K562 (cell line): Measurements from ENCODE around the gene ASB12. TPM values are rescaled to one million over a fixed set of nuclear protein-coding genes. Genes with fewer than 3 reads are reported as not detected.

Source experiments
- ATAC-seq: fragments of 200-7000 bp; cut with Tn5 transposase; 3 replicates; pipeline ENCODE4 v1.9.1; 2020; ENCODE audit warnings: moderate library complexity
- BruUV-seq: library from RNA; stranded (reverse); fragments of 400-500 nt; replicated peaks from 2 replicates; lab custom pipeline; 2021; lab: Mats Ljungman, UMichigan
- CTCF ChIA-PET: fragments of 300-600 bp; formaldehyde crosslinking; extraction: SDS; loops from one replicate; lab custom pipeline; 2021; ENCODE audit warnings: low intra/inter-chr PET ratio; lab: Yijun Ruan, JAX
- POLR2A ChIA-PET: fragments of 300-600, 350-650 bp; sonication (Branson Sonifier 250); formaldehyde crosslinking; extraction: SDS; loops from one replicate; lab custom pipeline; 2021; ENCODE audit warnings: antibody characterized with exemption, inconsistent platforms; lab: Yijun Ruan, JAX
- DNase-seq, 4 experiments: peaks; one replicate each; pipeline versions ENCODE4 v3.0.0 to v3.0.0-alpha.2; 2011 to 2018; ENCODE audit warnings: low spot score in 3 of 4, mixed read lengths in 3 of 4; ENCODE audit errors: extremely low read depth in 1 of 4
- FAIRE-seq: peaks from 2 replicates; lab custom pipeline; 2011; peaks lifted over from hg19 to GRCh38; lab: Jason Lieb, UNC
- H2AFZ ChIP-seq: 2 replicates; pipeline ENCODE4 v1.6.0; 2011; ENCODE audit warnings: low read depth, low read length, control low read depth, inconsistent platforms
- H3K27ac ChIP-seq: fragments of 200-600 bp; 3 replicates; pipeline ENCODE4 v1.8.0; 2011; ENCODE audit warnings: low read depth, mild to moderate bottlenecking, control low read depth, inconsistent platforms, low read length, moderate library complexity, mixed read lengths; ENCODE audit errors: extremely low read depth
- H3K27me3 ChIP-seq, 2 experiments: fragments of 300-600 bp in 1 of 2; 2 replicates in 1 of 2; 3 replicates in 1 of 2; pipeline versions ENCODE4 v1.6.0 to v1.8.0; 2011; ENCODE audit warnings: inconsistent platforms in 2 of 2, low read length in 2 of 2, mild to moderate bottlenecking in 1 of 2, mixed read lengths in 1 of 2, moderate library complexity in 1 of 2; ENCODE audit not compliant: control insufficient read depth in 2 of 2, insufficient read depth in 2 of 2
- H3K36me3 ChIP-seq: fragments of 300-600 bp; 3 replicates; pipeline ENCODE4 v1.8.0; 2011; ENCODE audit warnings: mild to moderate bottlenecking, low read length, inconsistent platforms; ENCODE audit not compliant: control insufficient read depth, insufficient read depth
- H3K4me1 ChIP-seq, 2 experiments: fragments of 200-600 bp in 1 of 2; replicated peaks in 1 of 2; 2 replicates in 1 of 2; 3 replicates in 1 of 2; pipeline versions ENCODE4 v1.5.1 to v1.8.0; 2011; ENCODE audit warnings: inconsistent platforms in 2 of 2, low read length in 2 of 2, mild to moderate bottlenecking in 1 of 2, mixed read lengths in 1 of 2, moderate library complexity in 1 of 2; ENCODE audit not compliant: control insufficient read depth in 2 of 2, insufficient read depth in 2 of 2
- H3K4me2 ChIP-seq: 2 replicates; pipeline ENCODE4 v1.6.1; 2011; ENCODE audit warnings: low read length, control low read depth, inconsistent platforms, mixed read lengths; ENCODE audit not compliant: insufficient read depth
- H3K4me3 ChIP-seq: fragments of 200-600 bp; sonication (generic), shearing (Covaris generic); 2 replicates; pipeline ENCODE4 v1.5.1; 2016; ENCODE audit warnings: control low read depth, inconsistent platforms
- H3K79me2 ChIP-seq: fragments of 200-600 bp; 3 replicates; pipeline ENCODE4 v1.8.0; 2011; ENCODE audit warnings: low read length, inconsistent platforms; ENCODE audit not compliant: control insufficient read depth, insufficient read depth
- H3K9ac ChIP-seq, 2 experiments: 2 replicates each; pipeline versions ENCODE4 v1.6.0 to v1.6.1; 2011; ENCODE audit warnings: low read depth in 2 of 2, low read length in 2 of 2, control low read depth in 1 of 2, inconsistent platforms in 1 of 2, mild to moderate bottlenecking in 1 of 2, mixed read lengths in 1 of 2; ENCODE audit not compliant: insufficient read depth in 1 of 2
- H3K9me1 ChIP-seq: one replicate; pipeline ENCODE4 v1.6.0; 2011; ENCODE audit warnings: inconsistent platforms, mild to moderate bottlenecking, low read length, moderate library complexity; ENCODE audit not compliant: control insufficient read depth, insufficient read depth
- H3K9me3 ChIP-seq: replicated peaks from 2 replicates; pipeline ENCODE4 v1.5.1; 2011; ENCODE audit warnings: low read depth, low read length, inconsistent platforms; ENCODE audit not compliant: control insufficient read depth, insufficient read depth
- H4K20me1 ChIP-seq: replicated peaks from 2 replicates; pipeline ENCODE4 v1.6.1; 2011; ENCODE audit warnings: low read length, inconsistent platforms, mixed read lengths; ENCODE audit not compliant: control insufficient read depth, insufficient read depth
- CREB5 ChIP-seq: fragments of 250-450 bp; sonication (Bioruptor Pico); IDR thresholded peaks from 2 replicates; pipeline ENCODE4 v1.5.0; 2020; ENCODE audit warnings: mild to moderate bottlenecking
- CTCFL ChIP-seq: IDR thresholded peaks from 2 replicates; pipeline ENCODE4 v1.6.1; 2011; ENCODE audit warnings: borderline replicate concordance, low read depth, mild to moderate bottlenecking, moderate library complexity, low read length; ENCODE audit not compliant: insufficient read depth, poor library complexity, severe bottlenecking
- DACH1 ChIP-seq: fragments of 450-650 bp; IDR thresholded peaks from 2 replicates; pipeline ENCODE4 v1.6.1; 2018; ENCODE audit not compliant: partially characterized antibody
- E2F3 ChIP-seq: fragments of 250-450 bp; sonication (Bioruptor Pico); IDR thresholded peaks from 2 replicates; pipeline ENCODE4 v1.4.0; 2020; ENCODE audit warnings: mild to moderate bottlenecking
- HMBOX1 ChIP-seq: sonication (generic); IDR thresholded peaks from 2 replicates; pipeline ENCODE4 v1.6.1; 2016
- MEF2A ChIP-seq: IDR thresholded peaks from 2 replicates; pipeline ENCODE4 v1.6.1; 2011; ENCODE audit warnings: low read depth, mild to moderate bottlenecking, low read length, moderate library complexity; ENCODE audit not compliant: control insufficient read depth
- NONO ChIP-seq, 2 experiments: fragments of 200-400 bp in 1 of 2; fragments of 450-650 bp in 1 of 2; formaldehyde crosslinking in 1 of 2; IDR thresholded peaks; 2 replicates each; pipeline ENCODE4 v1.6.1; 2017; ENCODE audit warnings: low read depth in 2 of 2, mild to moderate bottlenecking in 2 of 2, moderate library complexity in 2 of 2, low read length in 1 of 2
- PML ChIP-seq: IDR thresholded peaks from 2 replicates; pipeline ENCODE4 v1.6.1; 2012; ENCODE audit warnings: low read length, inconsistent platforms
- RBFOX2 ChIP-seq: fragments of 200-400 bp; formaldehyde crosslinking; IDR thresholded peaks from 2 replicates; pipeline ENCODE4 v1.6.1; 2017; ENCODE audit warnings: low read depth, mild to moderate bottlenecking, low read length, moderate library complexity
- SIN3B ChIP-seq: fragments of 450-650 bp; IDR thresholded peaks from 2 replicates; pipeline ENCODE4 v1.6.1; 2017; ENCODE audit warnings: low read depth, mild to moderate bottlenecking, moderate library complexity
- TCF7L2 ChIP-seq: fragments of 150-350 bp; IDR thresholded peaks from 2 replicates; pipeline ENCODE4 v1.6.1; 2016; ENCODE audit warnings: low read depth, mild to moderate bottlenecking, low read length, moderate library complexity
- TRIM25 ChIP-seq: fragments of 450-650 bp; IDR thresholded peaks from 2 replicates; pipeline ENCODE4 v1.7.0; 2016; ENCODE audit warnings: borderline replicate concordance
- ZBTB2 ChIP-seq: fragments of 450-650 bp; IDR thresholded peaks from 2 replicates; pipeline ENCODE4 v1.6.1; 2016; ENCODE audit warnings: antibody characterized with exemption
- ZNF57 ChIP-seq: fragments of 450-650 bp; formaldehyde crosslinking; IDR thresholded peaks from 2 replicates; pipeline ENCODE4 v1.4.0; 2020; ENCODE audit warnings: mild to moderate bottlenecking, moderate library complexity
- ZNF785 ChIP-seq: fragments of 250-450 bp; sonication (Bioruptor Pico); IDR thresholded peaks from 2 replicates; pipeline ENCODE4 v1.4.0; 2020; ENCODE audit warnings: mild to moderate bottlenecking
- in situ Hi-C: fragments of 300-500 bp; cut with MboI; formaldehyde crosslinking; loops from 4 replicates; pipeline ENCODE4 v1.15.0; 2018; ENCODE audit warnings: inconsistent platforms, mixed read lengths
- intact Hi-C: fragments of 100-400 bp; cut with micrococcal nuclease; formaldehyde crosslinking; loops from 2 replicates; pipeline ENCODE4 v1.14.2; 2022
- polyA plus RNA-seq, 8 experiments: library from polyadenylated mRNA; depleted of rRNA in 4 of 8; stranded (reverse) in 5 of 8; unstranded in 3 of 8; fragments of >200 nt; fragmentation: Nextera tagmentation in 2 of 8; fragmentation: Illumina TruSeq in 1 of 8; extraction: Ambion mirVana in 2 of 8; extraction: Trizol in 1 of 8; gene quantifications; 2 replicates each; pipeline versions ENCODE4 v1.2.1 to v1.2.3, GENCODE V29; 2011 to 2014; ENCODE audit warnings: inconsistent platforms in 1 of 8, missing spikeins in 1 of 8
- total RNA-seq, 7 experiments: library from RNA; depleted of rRNA in 6 of 7; stranded (reverse); fragments of >200 nt in 6 of 7; fragmentation: Illumina TruSeq in 2 of 7; extraction: Trizol in 2 of 7; gene quantifications; 2 replicates each; pipeline versions ENCODE4 v1.2.1 to v1.2.3, GENCODE V29; 2011 to 2021; ENCODE audit warnings: low replicate concordance in 1 of 7

The ASB12 gene
- total and polyA plus RNA-seq, 9 of the 15 experiments (the other 6 are each of a cell fraction or from before 2014, with no cell fraction given): 0.14 to 0.70 (median 0.33) TPM; not detected in 2

- Histone ChIP-seq H4K20me1 (no peaks in the 10 kb centered on the region), H3K79me2 (no peaks in the 10 kb centered on the region), H3K36me3 (no peaks in the 10 kb centered on the region), H3K4me2 (no peak overlapping the region), H3K9me1 (no peaks in the 10 kb centered on the region), H3K4me1 (no peaks in the 10 kb centered on the region), H3K4me3 (no peak overlapping the region), H3K27ac (no peak overlapping the region), H3K27me3 (no peaks in the 10 kb centered on the region), H3K9ac (no peak overlapping the region), H2AFZ (no peak overlapping the region)
- no peak for FAIRE-seq
- DNase-seq: no peak
- POLR2A ChIA-PET: no interaction called here
- in situ Hi-C loops: no loop called here
- CTCF ChIA-PET: no interaction called here
- no peak for ATAC-seq
- TF ChIP-seq TCF7L2 (no peak), ZNF785 (CRISPR knock-in tag) (no peak), ZNF57 (no peak), CTCFL (no peak), TRIM25 (no peak), HMBOX1 (no peak), DACH1 (no peak), NONO (IDR thresholded peaks at IDR 0.05; ENCODE audit: low read depth in 2 of 2, low read length in 1 of 2) (no peak), PML (no peak), MEF2A (no peak), CREB5 (no peak), RBFOX2 (no peak), SIN3B (no peak), ZBTB2 (no peak), E2F3 (CRISPR knock-in tag) (no peak)
- TF ChIP-seq, all 486 proteins: peak for 0
- intact Hi-C loops: no loop called here
- BruUV-seq: no TSS peak
- H3K9me3 ChIP-seq: no peaks in the 10 kb centered on the region
These were observed 53.5 kb downstream of the ASB12 start for GRCh38 chrX:64176876-64177275.
